HG02981 (cell line): ENCODE data around the gene IVL.

Source experiments
- ATAC-seq: cut with Tn5 transposase; IDR thresholded peaks from one replicate; pipeline ENCODE4 v1.9.1; 2021; ENCODE audit warnings: mild to moderate bottlenecking, moderate library complexity; ENCODE audit not compliant: unreplicated experiment

Gene IVL

GRCh38 chr1:152951711-152952110 lies 43.4 kb downstream of the IVL start:
- ATAC-seq = no peak

DNA sequence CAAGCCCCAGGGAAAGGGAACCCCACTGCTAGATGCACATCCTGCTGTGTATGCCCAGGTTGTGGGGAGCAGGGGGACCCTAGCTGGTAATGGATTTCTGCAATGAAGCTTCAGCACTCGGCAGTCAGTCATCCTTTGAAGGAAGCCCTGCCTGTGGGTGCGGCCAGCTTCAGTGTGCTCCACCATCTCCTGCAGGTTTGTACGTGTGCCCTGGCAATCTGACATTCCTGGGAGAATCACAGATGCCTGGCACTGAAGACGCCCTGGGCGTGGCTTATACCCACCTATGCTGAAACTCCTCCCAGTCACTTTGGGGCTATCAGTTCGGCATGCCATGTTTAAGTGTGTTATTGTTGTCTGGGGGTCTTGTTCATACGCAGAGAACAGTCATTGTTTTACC lies 45.4 kb downstream of the IVL start:
- no peak for ATAC-seq

- ATAC-seq = no peak
These were observed 46.1 kb downstream of the IVL start for GRCh38 chr1:152954436-152954835.

DNA sequence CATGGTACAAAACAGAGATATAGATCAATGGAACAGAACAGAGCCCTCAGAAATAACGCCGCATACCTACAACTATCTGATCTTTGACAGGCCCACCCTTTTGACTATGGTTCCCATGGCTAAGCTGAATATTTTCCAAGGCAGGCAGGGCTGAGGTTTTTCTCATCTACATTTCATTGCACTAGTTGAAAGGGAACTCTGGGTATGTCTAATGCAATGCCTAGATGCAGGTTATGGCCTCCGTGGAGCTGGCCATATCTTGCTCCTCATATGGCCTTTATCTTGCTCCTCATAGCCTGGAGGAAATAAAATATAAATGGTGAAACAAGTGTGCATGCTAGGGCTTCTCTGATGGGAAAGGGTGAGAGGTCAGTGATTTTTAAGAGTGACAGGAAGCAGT lies 49.2 kb downstream of the IVL start:
- ATAC-seq = no peak

GRCh38 chr1:152959273-152959672 lies 50.9 kb downstream of the IVL start:
- no peak for ATAC-seq

DNA sequence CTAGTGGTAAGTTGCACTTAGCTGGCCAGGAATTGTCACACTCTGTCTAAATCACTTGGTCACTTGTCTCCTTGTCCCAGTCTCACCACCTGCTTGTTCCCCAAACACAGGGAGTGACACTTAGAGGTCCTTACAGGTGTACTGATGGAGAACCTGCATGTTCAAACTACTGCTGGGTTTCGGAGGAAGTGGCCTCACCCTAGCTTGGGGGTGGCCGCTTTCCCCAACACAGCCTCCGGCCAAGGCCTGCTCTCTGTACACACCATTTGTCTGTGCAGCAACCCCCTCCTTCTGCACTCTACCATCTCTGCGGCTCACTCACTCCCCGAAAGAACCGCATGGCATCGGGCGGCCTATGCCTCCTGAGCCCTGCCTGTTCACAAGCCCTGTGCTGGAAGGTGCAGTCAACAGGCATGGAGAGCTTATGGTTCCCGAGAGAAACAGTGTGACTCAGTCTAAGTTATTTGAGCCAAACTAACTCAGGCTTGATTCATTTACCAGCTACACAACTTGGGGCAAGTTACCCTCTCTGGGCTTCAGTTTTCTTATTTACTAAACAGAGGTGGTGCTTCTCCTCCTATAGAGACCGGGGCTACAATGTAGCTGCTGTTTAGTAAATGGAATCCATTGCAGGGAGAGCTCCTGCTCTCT lies 51.6 kb downstream of the IVL start:
- no peak for ATAC-seq

DNA sequence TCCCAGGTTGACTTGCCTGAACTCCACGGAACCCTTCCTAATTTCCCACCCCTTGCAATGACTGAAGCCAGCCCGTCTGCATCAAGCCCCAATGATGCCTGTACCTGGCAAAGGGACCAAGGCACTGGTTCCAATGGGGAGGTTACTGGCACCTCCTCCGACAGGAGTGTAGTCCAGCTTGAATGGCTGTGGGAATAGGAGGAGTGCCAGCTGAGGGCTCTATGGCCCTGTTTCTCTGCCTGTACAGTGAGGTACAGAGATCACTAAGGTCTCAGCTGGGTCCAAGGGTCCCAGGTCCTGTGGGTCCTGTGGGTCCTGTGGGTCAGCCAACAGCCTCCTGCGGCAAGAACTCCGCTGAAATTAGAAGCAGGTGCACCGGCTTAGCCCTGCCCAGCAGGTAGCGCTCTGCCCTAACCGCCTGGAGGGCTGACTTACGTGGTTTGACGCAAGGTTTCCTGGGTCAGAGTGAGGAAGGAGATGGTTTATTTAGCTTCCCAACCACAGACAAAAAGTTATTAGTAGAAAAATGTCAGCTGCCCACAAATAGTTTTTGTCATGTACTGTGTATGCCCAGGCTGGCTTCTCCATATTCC lies 52.2 kb downstream of the IVL start:
- no peak for ATAC-seq
